Calu3 (cell line): ENCODE measurements around the gene H2BW1. TPM values are rescaled to one million over a fixed set of nuclear protein-coding genes. Genes with fewer than 3 reads are reported as not detected.
"Not testable (repeated sequence)": the region's sequence is repeated elsewhere in the genome, so short reads cannot be mapped to it uniquely, and the experiment has no call there.

Experiments used
- BruUV-seq: library from RNA; stranded (reverse); fragments of 400-500 nt; replicated peaks from 2 replicates; lab custom pipeline; 2021; lab: Mats Ljungman, UMichigan
- CTCF ChIA-PET: fragments of 300-600 bp; sonication (Branson Sonifier 250); formaldehyde crosslinking; loops from one replicate; lab custom pipeline; 2022; ENCODE audit warnings: antibody characterized with exemption; lab: Charles Lee
- DNase-seq: peaks from one replicate; pipeline ENCODE4 v3.0.0; 2022
- H3K27ac Mint-ChIP-seq: one replicate; pipeline ENCODE4 v1.8.0; 2022; ENCODE audit warnings: mixed read lengths; ENCODE audit not compliant: unreplicated experiment
- H3K27me3 Mint-ChIP-seq: one replicate; pipeline ENCODE4 v1.8.0; 2022; ENCODE audit warnings: mixed read lengths; ENCODE audit not compliant: unreplicated experiment
- H3K36me3 Mint-ChIP-seq: one replicate; pipeline ENCODE4 v1.8.0; 2022; ENCODE audit warnings: mild to moderate bottlenecking, moderate library complexity, mixed read lengths; ENCODE audit not compliant: insufficient read depth, unreplicated experiment
- H3K4me1 Mint-ChIP-seq: one replicate; pipeline ENCODE4 v1.8.0; 2022; ENCODE audit warnings: mild to moderate bottlenecking, low read depth, mixed read lengths; ENCODE audit not compliant: unreplicated experiment
- H3K4me3 Mint-ChIP-seq: one replicate; pipeline ENCODE4 v1.8.0; 2022; ENCODE audit warnings: mild to moderate bottlenecking, low read depth, moderate library complexity, mixed read lengths; ENCODE audit not compliant: unreplicated experiment
- H3K9me3 Mint-ChIP-seq: one replicate; pipeline ENCODE4 v1.8.0; 2022; ENCODE audit warnings: low read depth, mixed read lengths; ENCODE audit not compliant: unreplicated experiment
- intact Hi-C: fragments of 100-400 bp; cut with micrococcal nuclease; formaldehyde crosslinking; loops from one replicate; pipeline ENCODE4 v1.10.0; 2022; ENCODE audit not compliant: unreplicated experiment
- total RNA-seq: library from RNA; stranded (reverse); gene quantifications from 2 replicates; pipeline ENCODE4 v1.2.3, GENCODE V29; 2022
- TF ChIP-seq, protein P1 (sequence below): fragments of 200-600 bp; IDR thresholded peaks from one replicate; pipeline ENCODE4 v1.8.0; 2022; ENCODE audit warnings: antibody characterized with exemption; ENCODE audit not compliant: unreplicated experiment

The H2BW1 gene
- total RNA-seq, 1 experiment from 2014 or later, result not detected

DNA sequence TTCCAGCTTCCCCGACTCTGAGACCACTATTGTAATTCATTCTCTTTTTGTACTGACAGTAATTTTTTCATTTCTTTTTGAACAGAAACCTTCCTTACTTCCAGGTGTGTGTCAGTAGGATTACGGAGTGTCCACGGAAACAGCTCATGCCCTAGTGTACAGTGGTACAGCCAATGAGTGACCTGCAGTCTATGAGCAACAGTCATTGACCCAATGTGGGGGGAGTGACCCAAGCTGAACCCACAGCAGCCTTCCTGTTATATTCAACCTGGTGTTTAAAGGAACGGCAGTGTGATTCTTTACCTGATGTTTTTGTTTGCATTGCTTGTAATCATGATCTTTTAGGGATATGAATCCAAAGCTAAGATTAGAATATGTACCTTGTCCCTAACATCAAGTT, 27.5 kb upstream of the H2BW1 start:
- Mint-ChIP-seq H3K27me3 (peaks cover 78% of the 10 kb centered on the region), H3K4me3 (no peak overlapping the region), H3K27ac (no peak overlapping the region), H3K36me3 (no peaks in the 10 kb centered on the region), H3K4me1 (no peaks in the 10 kb centered on the region), H3K9me3 (no peaks in the 10 kb centered on the region)
- DNase-seq, result no peak
- BruUV-seq, result no TSS peak
- intact Hi-C loops, result no loop called here
- CTCF ChIA-PET, result no interaction called here
- TF ChIP-seq, protein P1, sequence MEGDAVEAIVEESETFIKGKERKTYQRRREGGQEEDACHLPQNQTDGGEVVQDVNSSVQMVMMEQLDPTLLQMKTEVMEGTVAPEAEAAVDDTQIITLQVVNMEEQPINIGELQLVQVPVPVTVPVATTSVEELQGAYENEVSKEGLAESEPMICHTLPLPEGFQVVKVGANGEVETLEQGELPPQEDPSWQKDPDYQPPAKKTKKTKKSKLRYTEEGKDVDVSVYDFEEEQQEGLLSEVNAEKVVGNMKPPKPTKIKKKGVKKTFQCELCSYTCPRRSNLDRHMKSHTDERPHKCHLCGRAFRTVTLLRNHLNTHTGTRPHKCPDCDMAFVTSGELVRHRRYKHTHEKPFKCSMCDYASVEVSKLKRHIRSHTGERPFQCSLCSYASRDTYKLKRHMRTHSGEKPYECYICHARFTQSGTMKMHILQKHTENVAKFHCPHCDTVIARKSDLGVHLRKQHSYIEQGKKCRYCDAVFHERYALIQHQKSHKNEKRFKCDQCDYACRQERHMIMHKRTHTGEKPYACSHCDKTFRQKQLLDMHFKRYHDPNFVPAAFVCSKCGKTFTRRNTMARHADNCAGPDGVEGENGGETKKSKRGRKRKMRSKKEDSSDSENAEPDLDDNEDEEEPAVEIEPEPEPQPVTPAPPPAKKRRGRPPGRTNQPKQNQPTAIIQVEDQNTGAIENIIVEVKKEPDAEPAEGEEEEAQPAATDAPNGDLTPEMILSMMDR, result no peak

DNA sequence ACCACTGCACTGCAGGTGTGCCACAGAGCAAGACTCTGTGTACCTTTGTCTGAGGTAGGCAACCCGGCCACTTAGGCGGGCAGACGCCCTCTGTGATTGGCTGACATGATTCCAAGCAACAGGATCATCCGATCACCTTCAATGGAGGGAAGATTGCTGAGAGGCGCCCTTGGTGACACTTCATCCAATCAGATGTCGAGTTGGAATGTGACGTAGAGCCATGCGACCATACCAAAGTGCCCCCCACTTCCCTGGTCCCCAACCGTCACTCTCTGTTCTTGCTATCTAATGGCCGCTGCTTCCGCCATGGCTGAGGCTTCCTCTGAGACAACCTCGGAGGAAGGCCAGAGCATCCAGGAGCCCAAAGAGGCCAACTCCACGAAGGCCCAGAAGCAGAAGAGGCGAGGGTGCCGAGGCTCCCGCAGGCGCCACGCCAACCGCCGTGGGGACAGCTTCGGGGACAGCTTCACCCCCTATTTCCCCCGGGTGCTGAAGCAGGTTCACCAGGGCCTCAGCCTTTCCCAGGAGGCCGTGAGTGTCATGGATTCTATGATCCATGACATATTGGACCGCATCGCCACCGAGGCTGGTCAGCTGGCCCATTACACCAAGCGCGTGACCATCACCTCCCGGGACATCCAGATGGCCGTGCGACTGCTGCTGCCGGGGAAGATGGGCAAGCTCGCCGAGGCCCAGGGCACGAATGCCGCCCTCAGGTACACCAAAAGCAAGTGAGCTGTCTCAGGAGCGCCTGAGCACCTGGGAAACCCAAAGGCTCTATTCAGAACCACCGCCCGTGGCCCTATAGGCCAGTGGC, 26.4 kb upstream of the H2BW1 start, which contains the start of gene H2BW2:
Gene H2BW2, plus strand, starts transcription at position 268 of the 817 bp plus-strand sequence. Its CDS starts 39 bp downstream, at position 307.
- Mint-ChIP-seq H3K27me3 (peaks cover 78% of the 10 kb centered on the region), H3K36me3 (no peaks in the 10 kb centered on the region), H3K4me3 (no peak within 1 kb of the TSS), H3K4me1 (no peaks in the 10 kb centered on the region), H3K9me3 (no peaks in the 10 kb centered on the region), H3K27ac (no peak within 1 kb of the TSS)
- DNase-seq, result no peak
- TF ChIP-seq, protein P1, result no peak
- BruUV-seq, result no TSS peak
- intact Hi-C loops, result no loop called here
- CTCF ChIA-PET, result no interaction called here

DNA sequence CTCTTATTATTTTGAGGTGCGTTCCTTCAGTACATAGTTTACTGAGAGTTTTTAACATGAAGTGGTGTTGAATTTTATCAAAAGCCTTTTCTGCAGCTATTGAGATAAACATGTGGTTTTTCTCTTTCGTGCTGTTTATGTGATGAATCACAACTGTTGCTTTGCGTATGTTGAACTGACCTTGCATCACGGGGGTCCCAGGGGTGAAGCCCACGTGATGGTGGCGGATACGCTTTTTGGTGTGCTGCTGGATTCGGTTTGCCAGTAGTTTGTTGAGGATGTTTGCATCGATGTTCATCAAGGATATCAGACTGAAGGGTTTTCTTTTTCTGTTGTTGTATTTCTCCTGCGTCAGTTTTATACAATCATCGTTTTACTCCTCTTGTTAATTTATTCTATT, 4.6 kb upstream of the H2BW1 start:
- DNase-seq, result no peak
- CTCF ChIA-PET, result no interaction called here
- intact Hi-C loops, result no loop called here
- no peak overlapping the region for H3K4me3 Mint-ChIP-seq
- H3K36me3 Mint-ChIP-seq, result no peaks in the 10 kb centered on the region
- TF ChIP-seq, protein P1, result no peak
- BruUV-seq, result no TSS peak
- no peaks in the 10 kb centered on the region for H3K9me3 Mint-ChIP-seq
- H3K27ac Mint-ChIP-seq, result no peak overlapping the region
- H3K27me3 Mint-ChIP-seq, result peaks cover 68% of the 10 kb centered on the region
- H3K4me1 Mint-ChIP-seq, result no peaks in the 10 kb centered on the region

DNA sequence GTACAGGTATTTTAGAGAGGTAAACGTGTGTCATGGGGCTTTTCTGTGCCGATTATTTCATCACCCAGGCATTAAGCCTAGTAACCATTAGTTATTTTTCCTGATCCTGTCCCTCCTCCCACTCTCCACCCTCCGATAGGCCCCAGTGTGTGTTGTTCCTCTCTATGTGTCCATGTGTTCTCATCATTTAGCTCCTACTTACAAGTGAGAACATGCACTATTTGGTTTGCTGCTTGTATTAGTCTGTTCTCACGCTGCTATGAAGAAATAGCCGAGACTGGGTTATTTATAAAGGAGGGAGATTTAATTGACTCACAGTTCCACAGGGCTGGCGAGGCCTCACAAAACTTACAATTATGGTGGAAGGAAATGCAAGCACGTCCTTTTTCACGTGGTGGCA, 2.1 kb upstream of the H2BW1 start:
- intact Hi-C loops, DNase-seq, H3K36me3 Mint-ChIP-seq, CTCF ChIA-PET, H3K9me3 Mint-ChIP-seq, H3K4me1 Mint-ChIP-seq, H3K4me3 Mint-ChIP-seq, BruUV-seq, H3K27ac Mint-ChIP-seq: not testable (repeated sequence)
- H3K27me3 Mint-ChIP-seq, result peaks cover 67% of the 10 kb centered on the region

DNA sequence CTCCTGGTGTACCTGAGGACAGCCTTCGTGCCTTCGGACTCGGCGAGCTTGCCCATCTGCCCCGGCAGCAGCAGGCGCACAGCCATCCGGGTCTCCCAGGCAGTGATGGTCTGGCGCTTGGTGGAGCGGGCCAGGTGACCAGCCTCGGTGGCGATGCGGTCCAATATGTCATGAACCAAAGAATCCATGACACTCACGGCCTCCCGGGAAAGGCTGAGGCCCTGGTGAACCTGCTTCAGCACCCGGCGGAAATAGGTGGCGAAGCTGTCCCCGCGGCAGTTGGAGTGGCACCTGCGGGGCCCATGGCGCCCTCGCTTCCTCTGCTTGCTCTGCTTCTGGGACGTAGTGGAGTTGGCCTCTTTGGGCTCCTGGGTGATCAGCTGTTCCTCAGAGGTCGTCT, 350 bp downstream of the H2BW1 start:
- TF ChIP-seq, protein P1, result no peak
- peaks cover 67% of the 10 kb centered on the region for H3K27me3 Mint-ChIP-seq
- no TSS peak for BruUV-seq
- no peak for DNase-seq
- H3K4me3 Mint-ChIP-seq, result no peak overlapping the region
- no peaks in the 10 kb centered on the region for H3K9me3 Mint-ChIP-seq
- H3K27ac Mint-ChIP-seq, result no peak overlapping the region
- H3K4me1 Mint-ChIP-seq, result no peaks in the 10 kb centered on the region
- CTCF ChIA-PET, result no interaction called here
- H3K36me3 Mint-ChIP-seq, result no peaks in the 10 kb centered on the region
- intact Hi-C loops, result no loop called here
